GM19438 (cell line): Measurements from ENCODE around the gene LINGO1.

Experiments used
- ATAC-seq: cut with Tn5 transposase; IDR thresholded peaks from one replicate; pipeline ENCODE4 v1.9.1; 2021; ENCODE audit warnings: low read depth; ENCODE audit not compliant: unreplicated experiment

LINGO1 gene

GRCh38 chr15:77633913-77634265 lies 1.2 kb upstream of the LINGO1 start:
- no peak for ATAC-seq

DNA sequence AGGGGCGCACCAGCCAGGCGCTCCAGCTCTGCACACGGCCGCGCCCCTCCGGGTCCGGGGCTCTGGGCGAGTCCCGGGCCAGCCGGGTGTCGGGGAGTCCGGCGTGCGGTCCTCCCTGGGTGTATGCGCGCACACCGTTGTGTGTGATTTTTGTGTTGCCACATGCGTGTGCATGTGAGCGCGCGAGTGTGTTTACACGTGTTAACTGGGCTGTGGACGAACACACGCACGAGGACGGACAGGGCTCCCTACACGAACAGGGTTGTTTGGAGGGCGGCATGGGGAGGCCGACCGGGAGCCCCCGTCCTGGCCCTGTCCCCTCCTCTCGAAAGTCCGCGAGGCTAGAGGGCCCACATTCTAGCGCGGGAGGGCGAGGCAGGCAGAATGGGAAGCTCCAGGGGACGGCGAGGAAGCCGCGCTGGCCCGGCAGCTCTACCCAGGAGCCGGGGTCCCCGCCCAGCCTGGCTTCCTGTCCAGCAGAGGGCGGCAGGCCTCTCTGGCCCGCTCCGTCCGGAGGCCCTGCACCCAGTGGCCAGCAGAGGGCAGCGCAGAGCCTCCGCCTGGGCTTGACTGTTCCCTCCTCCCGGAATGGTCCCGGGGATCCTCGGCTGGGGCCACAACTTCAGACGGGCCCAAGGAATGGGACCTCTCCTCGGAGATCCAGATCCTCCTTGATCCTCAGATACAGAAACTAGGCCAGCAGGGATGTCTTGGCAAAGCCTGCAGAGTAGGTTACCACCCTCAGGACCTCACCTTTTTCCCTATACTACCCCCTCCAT lies 611 bp upstream of the LINGO1 start:
- peak; percentile 66 for ATAC-seq

DNA sequence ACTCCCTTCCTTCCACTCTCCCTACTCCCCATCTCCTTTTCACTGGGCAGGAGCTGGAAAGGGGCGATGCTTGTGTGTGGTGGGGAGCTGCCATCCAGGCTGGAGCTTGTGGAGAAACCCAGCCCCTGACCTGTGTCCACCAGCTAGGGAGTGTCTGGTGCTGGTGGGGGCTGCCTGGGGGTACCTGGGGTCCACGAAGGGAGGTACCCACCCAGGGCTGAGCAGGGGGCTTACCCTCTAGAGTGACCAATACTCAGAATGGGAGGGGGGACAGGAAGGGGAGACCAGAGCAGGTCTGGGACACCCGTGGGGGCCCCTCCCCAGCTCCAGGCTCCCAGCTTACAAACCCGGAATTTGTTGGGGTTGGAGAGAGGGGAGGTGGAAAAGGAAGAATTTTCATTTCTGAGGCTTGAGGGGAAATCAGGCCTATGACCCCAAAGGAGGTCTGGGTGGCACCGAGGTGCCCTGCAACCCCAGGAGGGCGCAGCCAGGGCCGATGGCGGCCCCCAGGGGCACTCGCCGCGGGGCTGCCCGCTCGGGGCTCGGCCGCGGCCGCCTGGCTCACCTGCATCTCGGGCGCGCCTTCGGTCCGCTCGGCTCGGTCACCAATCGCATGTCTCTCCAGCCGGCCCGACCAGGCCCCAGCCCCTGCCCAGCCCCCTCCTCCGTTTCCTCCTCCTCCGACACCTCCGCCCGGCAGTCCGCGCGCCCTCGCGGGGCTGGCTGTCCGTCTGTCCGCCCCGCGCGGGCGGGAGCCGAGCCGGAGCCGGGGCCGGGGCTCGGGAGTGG lies 773 bp downstream of the LINGO1 start:
- ATAC-seq: no peak

- no peak for ATAC-seq
Measured at GRCh38 chr15:77630956-77631744, 1.6 kb downstream of the LINGO1 start.

GRCh38 chr15:77630056-77630455 lies 2.7 kb downstream of the LINGO1 start:
- no peak for ATAC-seq

GRCh38 chr15:77629070-77630030 lies 3.4 kb downstream of the LINGO1 start:
- no peak for ATAC-seq

DNA sequence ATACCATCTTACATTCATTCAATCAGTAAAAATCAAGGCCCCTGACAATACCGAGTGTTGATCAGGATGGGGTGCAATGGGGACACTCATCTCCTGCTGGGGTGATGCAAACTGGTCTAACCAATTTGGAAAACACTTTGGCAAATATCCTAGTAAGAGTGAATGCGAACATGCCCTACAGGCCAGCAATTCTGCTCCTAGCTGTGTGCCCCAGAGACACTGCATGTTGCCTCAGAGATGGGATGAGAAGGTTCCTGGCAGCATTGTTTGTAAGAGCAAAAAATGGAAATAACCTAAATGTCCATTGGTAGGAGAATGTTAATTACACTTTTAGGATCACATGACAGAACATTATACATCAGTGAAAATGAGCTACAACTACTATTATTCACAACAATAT lies 4.7 kb downstream of the LINGO1 start:
- no peak for ATAC-seq

GRCh38 chr15:77627581-77627980 lies 5.1 kb downstream of the LINGO1 start:
- no peak for ATAC-seq

GRCh38 chr15:77627067-77627466 lies 5.6 kb downstream of the LINGO1 start:
- no peak for ATAC-seq

- ATAC-seq: no peak
Measured at GRCh38 chr15:77626002-77626401, 6.7 kb downstream of the LINGO1 start.

DNA sequence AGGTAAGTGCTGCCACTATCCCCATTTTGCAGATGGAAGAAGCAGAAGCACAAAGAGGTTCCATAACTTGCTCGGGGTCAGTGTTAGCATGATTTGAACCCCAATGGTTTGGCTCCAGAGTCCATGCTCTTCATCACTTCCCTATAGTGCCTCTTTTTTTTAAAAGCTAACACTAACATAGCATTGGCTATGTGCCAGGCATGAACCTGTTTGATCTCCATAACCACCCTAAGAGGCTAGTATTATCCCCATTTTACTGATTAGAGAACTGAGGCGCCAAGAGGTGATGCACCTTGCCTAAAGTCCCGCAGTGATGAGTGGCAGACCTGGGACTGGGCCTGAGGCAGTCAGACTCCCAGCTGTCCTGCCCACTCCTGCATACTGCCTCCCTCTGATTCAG lies 7.3 kb downstream of the LINGO1 start:
- no peak for ATAC-seq

GRCh38 chr15:77624868-77625267 lies 7.8 kb downstream of the LINGO1 start:
- no peak for ATAC-seq

GRCh38 chr15:77623755-77624524 lies 8.8 kb downstream of the LINGO1 start:
- no peak for ATAC-seq

GRCh38 chr15:77622934-77623754 lies 9.6 kb downstream of the LINGO1 start:
- ATAC-seq: no peak

GRCh38 chr15:77622209-77622933 lies 10.3 kb downstream of the LINGO1 start:
- no peak for ATAC-seq

GRCh38 chr15:77621847-77622208 lies 10.9 kb downstream of the LINGO1 start:
- ATAC-seq: no peak

DNA sequence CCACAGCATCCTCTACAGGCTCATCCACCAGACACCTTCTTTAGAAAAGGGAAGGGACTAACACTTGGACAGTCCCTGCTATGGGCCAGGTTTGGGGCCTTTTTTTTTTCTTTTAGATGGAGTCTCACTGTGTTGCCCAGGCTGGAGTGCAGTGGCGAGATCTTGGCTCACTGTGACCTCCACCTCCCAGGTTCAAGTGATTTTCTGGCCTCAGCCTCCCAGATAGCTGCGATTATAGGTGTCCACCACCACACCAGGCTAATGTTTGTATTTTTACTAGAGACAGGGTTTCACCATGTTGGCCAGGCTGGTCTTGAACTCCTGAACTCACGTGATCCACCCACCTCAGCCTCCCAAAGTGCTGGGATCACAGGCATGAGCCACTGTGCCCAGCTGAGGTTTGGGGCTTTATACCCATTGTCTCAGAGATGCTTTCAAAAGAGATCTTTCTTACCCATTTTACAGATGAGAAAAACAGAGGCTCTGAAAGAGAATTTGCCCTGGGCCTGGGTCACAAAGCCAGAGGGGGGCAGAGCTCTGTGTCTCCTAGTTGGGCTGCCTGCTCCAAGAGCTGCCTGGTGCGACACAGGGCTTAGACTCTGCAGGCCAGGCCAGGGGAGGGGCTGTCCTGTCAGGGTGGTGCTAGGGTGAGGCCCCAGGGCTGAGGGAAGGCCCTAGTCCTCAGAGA lies 11.6 kb downstream of the LINGO1 start:
- no peak for ATAC-seq
